GM21526 (cell line): ENCODE results near the gene SETD6.

ENCODE experiments used
- ATAC-seq: cut with Tn5 transposase; IDR thresholded peaks from one replicate; pipeline ENCODE4 v1.9.1; 2021; ENCODE audit warnings: moderate library complexity; ENCODE audit not compliant: unreplicated experiment, low FRiP score

The SETD6 gene

DNA sequence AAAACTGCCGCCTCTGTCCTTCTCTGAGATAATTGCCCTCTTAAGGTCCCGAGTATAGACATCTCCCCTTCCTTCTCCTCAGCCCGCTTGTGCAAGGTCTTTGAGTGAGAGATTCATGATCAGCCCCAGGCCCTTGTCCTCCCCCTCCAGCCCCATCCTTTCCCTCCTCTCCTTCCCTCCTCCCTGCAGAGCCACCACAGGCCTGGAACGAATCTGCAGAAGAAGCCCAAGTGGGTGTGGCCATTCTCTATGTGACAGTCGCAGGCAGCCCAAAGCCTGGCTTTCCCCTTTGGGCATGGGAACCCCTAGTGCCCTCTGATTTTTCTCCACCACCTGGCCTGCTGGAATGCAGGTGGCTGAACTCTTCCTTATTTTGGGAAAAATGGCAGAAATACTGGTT, 22.6 kb upstream of the SETD6 start:
- ATAC-seq, result no peak

DNA sequence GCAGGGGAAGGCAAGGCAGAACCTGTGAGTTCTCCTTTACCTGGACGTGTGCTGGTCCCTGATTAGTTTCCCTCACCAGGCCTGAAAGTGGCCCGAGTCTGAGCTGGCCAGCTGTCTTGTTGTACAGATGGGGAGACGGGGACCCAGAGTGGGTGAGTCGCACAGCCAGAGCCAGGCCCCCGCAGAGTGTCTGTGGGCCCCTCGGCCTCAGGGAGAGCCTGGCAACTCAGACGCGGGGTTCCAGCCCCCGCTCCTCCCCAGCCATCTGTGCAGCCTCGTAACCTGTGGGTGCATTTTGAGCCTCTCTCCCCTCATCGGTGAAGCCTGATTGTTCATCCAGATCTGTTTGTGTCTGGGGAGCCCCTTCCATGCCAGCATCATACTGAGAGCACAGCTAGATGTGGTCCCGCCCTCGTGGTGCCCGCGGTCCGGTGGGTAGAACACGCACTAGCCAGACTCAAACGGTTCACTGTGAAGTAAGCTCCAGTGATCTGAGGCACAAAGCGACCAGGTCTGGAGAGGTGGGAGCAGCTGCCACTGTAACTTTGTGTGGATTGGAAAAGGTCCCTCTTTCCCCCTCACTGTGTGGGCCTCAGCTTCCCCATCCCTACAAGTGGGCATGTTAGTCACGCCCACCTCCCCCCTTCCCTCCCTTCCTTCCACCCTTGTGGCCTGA, 21.4 kb upstream of the SETD6 start:
- no peak for ATAC-seq

DNA sequence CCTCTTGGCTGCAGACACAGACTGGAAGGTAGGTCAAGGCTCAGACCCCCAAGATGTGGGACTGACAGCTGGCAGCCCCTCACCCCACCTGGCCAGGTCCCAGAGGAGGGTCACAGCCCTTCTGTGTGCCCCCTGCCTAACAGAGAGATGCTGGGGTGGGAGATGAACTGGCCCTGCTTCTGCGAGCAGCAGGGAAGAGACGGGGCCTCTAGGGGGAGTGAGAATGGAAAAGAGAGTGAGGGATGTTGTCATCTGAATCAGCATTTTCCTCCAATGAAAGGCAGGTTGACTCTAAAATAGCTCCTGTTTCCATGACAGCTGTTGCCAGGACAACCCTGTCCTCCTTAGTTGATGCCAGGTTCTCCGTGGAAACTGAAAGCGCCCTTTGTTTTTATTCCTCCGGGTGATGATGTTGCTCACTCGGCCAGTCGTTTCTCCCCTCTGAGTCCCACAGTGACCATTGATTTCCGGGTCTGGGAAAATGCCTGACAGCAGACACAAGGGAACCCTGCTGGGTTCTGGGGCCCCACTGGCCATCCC, 20.3 kb upstream of the SETD6 start:
- peak; percentile 64 for ATAC-seq

GRCh38 chr16:58495521-58496331, 19.6 kb upstream of the SETD6 start:
- ATAC-seq, result no peak

- ATAC-seq, result no peak
These were observed 17.8 kb upstream of the SETD6 start for GRCh38 chr16:58497468-58497867.

DNA sequence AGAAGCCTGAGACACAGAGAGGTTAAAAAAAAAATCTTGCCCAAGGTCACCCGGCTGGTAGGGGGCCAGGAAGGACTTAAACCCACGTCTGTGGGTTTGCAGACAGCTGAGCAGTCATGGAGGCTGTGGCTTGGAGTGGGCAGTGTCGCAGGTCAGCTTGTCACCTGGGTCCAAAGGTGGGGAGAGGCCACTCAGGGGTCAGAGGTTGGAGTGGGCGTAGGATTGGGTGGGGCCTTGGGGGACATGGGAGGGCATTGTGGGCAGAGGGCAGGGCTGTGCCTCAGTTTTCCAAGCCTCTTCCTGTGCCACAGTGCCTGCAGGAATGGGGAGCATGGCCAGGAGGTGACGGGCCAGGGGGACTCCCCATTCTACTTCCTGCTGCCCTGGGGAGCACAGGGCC, 17.4 kb upstream of the SETD6 start:
- no peak for ATAC-seq

GRCh38 chr16:58498341-58499091, 16.8 kb upstream of the SETD6 start:
- no peak for ATAC-seq

- ATAC-seq, result no peak
These were observed 16.2 kb upstream of the SETD6 start for GRCh38 chr16:58499092-58499511.

DNA sequence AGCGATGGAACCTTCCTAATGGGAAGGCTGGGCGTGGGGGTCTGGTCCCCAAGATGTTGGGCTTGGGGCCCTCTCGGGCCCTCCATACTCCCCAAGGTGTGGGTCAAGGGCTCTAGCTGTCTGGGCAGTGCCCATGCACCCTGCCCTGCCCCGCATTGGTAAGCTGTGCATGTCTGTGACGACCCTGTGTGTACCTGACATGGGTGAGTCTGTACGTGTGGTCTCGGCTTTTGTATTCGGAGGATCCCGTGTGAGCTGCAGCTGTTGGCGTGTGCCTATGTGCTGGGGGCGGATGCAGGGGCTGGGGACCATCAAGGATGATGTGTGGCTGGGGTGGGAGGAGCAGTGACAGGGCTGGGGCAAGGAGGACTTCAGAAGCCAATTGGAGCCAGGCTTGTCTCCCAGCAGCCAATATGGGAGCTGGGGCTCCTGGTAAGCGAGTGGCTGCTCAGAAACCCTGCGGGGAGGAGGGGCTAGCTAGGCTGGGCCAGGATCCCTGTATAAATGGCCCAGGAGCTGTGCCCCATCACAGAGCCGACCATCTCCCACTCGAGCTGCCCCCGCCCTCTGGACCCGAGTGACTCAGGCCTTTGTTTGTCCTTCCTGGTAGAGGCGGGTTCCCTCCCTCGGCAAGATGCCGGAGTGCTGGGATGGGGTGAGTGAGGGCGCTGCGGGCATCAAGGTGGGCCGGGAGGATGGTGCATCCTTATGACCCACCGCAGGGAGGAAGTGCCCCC, 15.5 kb upstream of the SETD6 start, which contains the start of gene NDRG4:
NDRG4 (plus strand) TSS at position 529 of the 737 bp plus-strand sequence; CDS start at position 635, 106 bp downstream.
- no peak for ATAC-seq

GRCh38 chr16:58500430-58501241, 14.7 kb upstream of the SETD6 start:
- ATAC-seq, result no peak

DNA sequence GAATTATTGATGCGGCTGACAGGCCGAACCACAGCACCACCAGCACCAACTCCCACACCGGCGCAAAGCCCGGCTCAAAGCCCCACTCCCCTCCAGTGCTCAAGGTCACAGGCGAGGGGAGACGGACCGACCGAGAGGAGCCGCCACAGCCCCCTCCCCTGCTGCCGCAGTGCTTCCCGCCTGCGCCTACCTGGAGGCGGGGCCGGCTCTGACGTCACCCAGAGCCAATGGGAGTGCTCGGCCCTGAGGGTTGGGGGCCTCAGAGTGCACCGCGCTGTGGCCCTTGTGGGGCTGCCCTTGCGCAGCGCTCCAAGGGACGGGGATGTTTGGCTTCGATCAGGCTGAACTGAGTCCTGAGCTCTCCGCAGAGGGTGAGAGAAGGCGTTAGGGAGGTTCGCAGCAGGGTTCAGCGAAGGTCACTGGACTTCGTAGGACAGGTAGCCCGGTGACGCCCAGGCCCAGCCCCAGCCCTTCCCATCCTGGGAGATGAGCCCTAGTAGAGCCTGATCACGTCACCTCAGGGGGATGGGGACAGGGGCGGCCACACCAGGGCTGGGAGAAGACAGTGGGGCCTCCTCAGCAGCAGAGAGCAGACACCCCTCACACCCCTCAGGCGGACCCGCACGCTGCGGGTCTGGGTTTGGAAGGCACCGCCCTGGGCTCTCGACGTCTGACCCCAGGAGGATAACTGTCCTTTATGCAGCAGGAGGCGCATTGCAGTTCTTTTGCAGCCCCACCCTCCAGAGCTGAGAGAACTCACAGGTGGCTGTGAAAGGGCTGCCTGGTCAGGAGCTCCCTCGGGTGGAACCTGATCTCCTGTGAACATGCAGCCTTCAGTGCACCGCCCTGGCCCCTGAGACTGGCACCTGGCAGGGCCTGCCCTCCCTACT, 13.8 kb upstream of the SETD6 start:
- ATAC-seq, result no peak

DNA sequence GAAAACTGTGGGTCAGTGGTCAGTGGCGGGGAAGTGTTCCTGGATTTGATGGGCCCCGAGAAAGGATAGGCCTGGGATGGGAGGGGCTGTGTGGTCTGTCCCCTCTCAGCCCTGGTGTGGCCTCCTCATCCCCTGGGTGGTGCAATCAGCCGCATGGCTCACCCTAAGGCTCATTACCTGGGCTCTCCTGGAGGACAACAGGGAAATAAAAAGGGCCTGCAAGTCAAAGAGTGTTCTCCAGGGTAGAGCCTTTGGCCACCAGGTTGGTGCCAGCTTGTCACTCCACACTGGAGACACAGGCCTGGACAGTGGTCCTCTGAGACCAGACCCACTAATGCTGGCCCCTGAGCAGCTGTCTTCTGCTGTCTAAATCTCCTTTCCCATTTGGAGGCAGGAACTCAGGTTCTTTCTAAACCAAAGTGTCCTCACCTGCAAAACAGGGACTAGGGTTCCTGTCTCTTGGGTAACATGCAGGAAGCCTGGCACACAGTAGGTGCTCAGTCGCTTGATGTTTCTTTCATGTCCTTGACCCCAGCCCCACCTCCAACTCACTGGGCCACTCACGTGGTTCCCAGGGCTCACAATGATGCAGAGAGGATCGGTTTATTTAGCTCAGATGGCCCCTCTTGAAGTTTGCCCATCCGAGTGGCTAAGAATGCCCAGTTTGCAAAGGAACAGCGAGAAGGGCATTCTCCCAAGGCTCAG, 12.9 kb upstream of the SETD6 start:
- ATAC-seq, result no peak

DNA sequence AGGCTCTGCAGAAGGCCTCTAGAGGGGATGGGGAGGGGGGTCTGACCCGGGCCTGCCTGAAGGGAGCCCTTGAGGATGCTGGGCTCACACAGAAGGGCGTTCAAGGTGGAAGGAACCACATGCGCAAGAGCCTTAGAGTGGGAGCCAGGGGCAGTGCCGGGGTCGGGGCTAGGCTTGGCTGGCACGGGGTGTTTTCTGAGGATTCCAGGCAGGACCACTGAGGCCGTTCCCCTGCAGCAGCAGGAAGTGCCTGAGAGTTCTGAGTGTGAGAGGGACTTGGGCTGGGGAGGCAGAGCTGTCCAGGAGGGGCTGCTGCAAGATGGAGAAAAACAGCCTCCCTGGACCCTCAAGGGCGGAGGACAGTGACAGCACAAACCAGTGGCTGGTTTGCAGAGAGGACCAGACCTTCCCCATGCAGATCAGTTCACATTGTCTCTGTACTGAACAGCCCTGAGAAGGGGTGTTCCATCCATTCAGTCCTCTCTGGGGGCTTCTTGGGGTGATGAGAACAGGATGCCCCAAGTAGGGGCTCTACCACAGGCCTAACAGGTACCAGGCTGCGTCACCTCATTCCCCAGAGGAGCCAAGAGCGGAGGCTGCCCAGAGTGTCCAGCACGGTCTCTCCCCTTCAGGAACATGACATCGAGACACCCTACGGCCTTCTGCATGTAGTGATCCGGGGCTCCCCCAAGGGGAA, 12.0 kb upstream of the SETD6 start:
- no peak for ATAC-seq

- ATAC-seq, result no peak
These were observed 11.2 kb upstream of the SETD6 start for GRCh38 chr16:58503863-58504688.

GRCh38 chr16:58506241-58507194, 8.8 kb upstream of the SETD6 start:
- no peak for ATAC-seq
